GM18511 (cell line): ENCODE results near the gene ZNF382.
"Not testable (repeated sequence)": the region's sequence is repeated elsewhere in the genome, so short reads cannot be mapped to it uniquely, and the experiment has no call there.

Experiments
- ATAC-seq: cut with Tn5 transposase; IDR thresholded peaks from one replicate; pipeline ENCODE4 v1.9.1; 2021; ENCODE audit warnings: mild to moderate bottlenecking, moderate library complexity; ENCODE audit not compliant: unreplicated experiment

ZNF382 gene

GRCh38 chr19:36605101-36605876 lies at the start of gene ZNF382:
TSS of gene ZNF382 (plus strand) at chr19:36605313. CDS start at chr19:36609915, 4,602 bp downstream.
- peak; percentile 85 for ATAC-seq

DNA sequence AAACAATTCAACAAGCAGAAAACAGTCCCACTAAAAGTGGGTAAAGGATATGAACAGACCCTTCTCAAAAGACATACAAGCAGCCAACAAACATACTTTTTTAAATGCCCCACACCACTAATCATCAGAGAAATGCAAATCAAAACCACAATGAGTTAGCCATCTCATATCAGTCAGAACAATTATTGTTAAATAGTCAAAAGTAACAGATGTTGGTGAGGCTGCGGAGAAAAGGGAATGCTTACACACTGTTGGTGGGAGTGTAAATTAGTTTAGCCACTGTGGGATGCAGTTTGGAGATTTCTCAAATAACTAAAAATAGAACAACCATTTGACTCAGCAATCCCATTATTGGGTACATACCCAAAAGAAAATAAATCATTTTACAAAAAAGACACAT lies 40.7 kb upstream of the ZNF382 start:
- ATAC-seq, result no peak

- ATAC-seq, result no peak
Observed at GRCh38 chr19:36572593-36573019, 32.5 kb upstream of the ZNF382 start.

DNA sequence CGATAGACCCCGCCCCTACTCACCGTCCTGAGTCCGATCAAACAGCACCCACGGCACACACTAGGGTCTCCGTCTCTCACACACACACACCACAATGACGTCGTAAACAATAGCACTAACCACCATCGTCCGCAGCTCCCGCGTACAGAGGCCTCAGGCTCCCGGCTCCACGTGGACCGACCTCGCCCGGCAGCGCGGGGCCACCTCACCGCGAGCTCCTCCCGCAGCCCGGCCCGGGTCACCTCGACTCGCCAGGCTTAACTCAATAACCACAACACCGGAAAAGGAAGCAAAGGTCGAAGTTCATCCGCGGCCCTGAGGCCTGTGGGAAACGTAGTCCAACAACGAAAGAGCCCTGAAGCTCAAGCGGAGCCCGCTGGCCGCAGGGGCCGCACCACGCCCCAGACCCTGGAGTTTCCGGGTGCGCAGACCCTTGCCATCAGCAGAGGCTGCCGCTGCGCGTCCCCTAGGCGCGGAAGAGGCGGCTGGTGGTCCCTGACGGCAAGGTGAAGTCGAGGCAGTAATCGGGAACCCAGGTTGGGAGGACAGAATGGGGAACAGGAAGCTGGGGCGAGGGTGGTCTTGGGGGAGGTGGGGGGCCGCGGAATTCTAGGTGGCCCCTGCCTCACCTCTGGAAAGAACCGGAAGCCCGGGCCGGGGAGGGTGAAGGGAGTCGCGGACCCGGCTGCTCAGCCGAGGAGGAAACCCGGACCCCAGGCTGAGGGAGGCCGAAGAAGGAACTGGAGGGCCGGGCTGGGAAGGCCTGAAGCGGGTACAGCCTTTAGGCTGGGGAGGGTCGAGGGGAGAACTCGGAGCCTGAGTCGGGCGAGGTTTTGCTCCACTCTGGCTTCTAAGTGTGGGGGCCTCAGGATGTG lies 31.9 kb upstream of the ZNF382 start, which contains the start of gene ZNF529:
Gene ZNF529 (minus strand): TSS at position 273 of the 875 bp plus-strand sequence. CDS start 946 bp downstream, outside the sequence.
- ATAC-seq, result peak; percentile 93

DNA sequence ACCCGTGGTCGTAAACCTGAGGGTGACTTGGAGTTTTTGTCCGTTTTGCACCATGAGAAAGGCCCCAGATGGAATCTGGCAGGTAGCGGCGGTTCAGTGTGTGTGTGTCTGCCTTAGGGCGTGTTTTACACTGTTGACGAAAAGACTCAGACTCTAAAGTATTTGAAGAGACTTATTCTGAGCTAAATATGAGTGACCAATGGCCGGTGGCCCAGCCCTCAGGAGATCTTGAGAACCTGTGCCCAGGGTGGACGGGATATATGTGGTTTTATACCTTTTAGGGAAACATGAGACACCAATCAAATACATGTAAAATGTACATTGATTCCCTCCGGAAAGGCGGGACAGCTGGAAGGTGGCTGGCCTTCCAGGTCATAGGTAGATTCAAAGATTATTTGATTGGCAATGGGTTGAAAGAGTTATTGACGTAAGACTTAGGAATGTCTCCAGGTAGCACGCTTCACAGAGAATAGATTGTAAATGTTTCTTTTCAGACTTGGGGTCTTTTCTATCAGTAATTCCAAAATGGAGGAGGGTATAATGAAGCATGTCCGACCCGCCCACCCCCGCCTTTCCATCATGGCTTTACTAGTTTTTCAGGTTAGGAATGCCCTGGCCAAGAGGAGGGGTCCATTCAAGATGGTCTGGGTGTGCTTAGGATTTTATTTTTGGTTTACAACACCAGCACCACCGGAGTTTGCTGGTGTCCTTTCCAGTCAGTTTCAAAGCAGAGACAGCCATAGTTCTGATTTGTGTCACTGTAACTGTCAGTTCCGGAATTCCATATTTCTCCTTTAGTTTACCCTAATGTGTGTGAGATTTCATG lies 31.0 kb upstream of the ZNF382 start:
- peak; percentile 18 for ATAC-seq

DNA sequence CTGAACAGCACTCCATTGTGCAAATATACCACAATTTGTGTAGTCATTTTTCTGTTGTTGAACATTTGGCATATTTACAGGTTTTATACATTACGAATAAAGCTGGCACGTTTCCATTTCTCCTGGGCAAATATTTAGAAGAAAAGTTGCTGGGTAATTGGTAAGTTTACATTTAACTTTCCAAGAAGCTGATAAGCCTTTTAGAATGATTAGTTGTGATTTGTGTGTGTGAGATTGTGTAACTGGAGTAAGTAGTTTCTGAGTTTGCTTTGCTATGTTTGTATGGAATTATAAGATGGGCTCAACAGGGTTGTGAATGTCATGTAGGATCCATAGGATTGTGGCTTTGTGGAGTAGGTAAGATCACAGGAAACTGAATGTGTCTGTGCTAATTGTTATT lies 30.4 kb upstream of the ZNF382 start:
- no peak for ATAC-seq

GRCh38 chr19:36577271-36577996 lies 27.7 kb upstream of the ZNF382 start:
- no peak for ATAC-seq

- ATAC-seq, result no peak
Observed at GRCh38 chr19:36579255-36579654, 25.9 kb upstream of the ZNF382 start.

- ATAC-seq, result not testable (repeated sequence)
Observed at GRCh38 chr19:36602681-36603080, 2.4 kb upstream of the ZNF382 start.

GRCh38 chr19:36604656-36605100 lies 435 bp upstream of the ZNF382 start:
- ATAC-seq, result peak; percentile 85

GRCh38 chr19:36605877-36606478 lies 865 bp downstream of the ZNF382 start:
- peak; percentile 21 for ATAC-seq

GRCh38 chr19:36627057-36627456 lies 21.9 kb downstream of the ZNF382 start:
- no peak for ATAC-seq

GRCh38 chr19:36635342-36635741 lies 30.2 kb downstream of the ZNF382 start:
- no peak for ATAC-seq

DNA sequence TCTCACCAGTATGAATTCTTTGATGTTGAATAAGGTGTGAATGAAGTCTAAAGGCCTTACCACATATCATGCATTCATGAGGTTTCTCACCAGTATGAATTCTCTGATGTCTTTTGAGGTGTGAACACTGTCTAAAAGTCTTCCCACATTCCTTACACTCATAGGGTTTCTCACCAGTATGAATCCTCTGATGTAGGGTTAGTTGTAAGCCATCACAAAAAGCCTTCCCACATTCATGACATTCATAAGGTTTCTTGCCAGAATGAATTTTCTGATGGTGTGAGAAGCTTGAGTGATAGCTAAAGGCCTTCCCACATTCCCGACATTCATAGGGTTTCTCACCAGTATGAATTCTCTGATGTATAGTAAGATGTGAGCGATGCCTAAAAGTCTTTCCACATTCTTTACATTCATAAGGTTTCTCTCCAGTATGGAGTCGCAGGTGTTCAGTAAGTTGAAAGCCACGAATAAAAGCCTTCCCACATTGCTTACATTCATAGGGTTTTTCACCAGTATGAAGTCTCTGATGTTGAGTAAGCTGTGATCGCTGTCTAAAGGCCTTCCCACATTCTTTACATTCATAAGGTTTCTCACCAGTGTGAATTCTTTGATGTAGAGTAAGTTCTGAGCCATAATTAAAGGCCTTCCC lies 33.9 kb downstream of the ZNF382 start:
- ATAC-seq, result no peak

DNA sequence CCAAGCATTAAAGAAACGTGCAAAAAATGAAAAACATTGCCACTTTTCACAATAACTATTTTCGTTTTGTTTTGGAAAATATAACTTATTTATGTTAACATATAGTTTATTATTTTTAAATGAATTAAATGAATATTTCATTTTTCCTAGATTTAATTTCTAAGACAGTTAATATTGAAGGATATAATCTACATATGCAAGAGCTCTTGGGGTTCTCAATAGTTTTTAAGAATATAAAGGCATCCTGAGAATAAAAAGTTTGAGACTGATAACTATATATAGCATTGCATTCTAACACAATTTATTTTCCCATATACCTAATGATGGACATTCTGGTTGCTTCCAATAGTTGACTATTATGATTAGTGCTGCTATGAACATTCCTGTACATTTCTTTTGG lies 41.6 kb downstream of the ZNF382 start:
- ATAC-seq, result no peak

DNA sequence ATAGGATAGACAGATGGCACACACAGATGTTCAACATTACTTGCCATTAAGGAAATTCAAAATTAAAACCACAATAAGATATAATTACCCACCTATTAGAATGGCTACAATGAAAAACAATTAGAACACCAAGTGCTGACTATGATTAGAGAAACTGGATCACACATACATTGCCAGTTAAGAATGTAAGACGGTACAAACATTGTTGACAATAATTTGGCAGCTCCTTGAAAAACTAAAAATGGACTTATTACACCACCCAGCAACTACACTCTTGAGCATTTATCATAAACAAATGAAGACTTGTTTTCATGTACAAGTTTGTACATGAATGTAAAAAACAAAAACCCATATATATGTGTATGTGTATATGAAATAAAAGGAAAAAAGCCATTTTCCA lies 47.8 kb downstream of the ZNF382 start:
- no peak for ATAC-seq

GRCh38 chr19:36665832-36666231 lies 60.7 kb downstream of the ZNF382 start:
- no peak for ATAC-seq

DNA sequence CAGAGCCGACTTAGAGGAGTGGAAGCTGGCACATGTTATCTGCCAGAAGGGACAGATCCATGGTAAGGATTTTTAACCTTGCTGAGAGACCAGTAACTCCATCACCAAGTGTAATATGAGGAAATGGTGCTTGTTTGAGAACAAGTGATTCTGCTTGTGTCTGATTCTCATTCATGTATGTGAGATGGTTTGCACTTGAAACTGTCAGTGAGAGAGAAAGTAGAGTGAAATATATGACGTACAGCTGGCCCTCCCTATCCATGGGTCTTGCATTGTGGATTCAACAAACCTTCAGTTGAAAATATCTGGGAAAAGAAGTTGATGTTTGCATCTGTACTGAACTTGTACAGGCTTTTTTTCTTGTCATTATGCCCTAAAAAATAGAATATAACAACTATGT lies 63.5 kb downstream of the ZNF382 start:
- ATAC-seq, result no peak

DNA sequence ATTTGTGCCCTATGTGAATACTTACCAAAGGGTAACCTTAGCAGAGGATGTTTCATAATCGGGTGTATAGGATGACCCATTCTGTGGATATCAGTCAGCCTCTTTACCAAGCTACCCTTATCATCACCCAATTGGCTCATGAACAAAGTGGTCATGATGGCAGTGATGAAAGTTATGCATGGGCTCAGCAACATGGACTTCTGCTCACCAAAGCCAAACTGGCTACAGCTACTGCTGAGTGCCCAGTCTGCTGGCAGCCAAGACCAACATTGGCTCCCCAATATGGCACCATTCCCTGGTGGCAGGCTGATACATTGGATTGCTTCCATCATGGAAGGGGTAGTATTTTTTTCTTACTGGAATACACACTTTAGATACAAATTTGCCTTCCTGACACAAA lies 67.3 kb downstream of the ZNF382 start:
- ATAC-seq, result no peak
